HCT116 (cell line): Measurements from ENCODE around the gene PYROXD2. TPM values are rescaled to one million over a fixed set of nuclear protein-coding genes. Genes with fewer than 3 reads are reported as not detected.

Source experiments
- ATAC-seq: fragments of 200-7000 bp; cut with Tn5 transposase; 2 replicates; pipeline ENCODE4 v1.9.1; 2020; ENCODE audit warnings: mild to moderate bottlenecking, moderate library complexity
- BruUV-seq: library from RNA; stranded (reverse); fragments of 400-500 nt; replicated peaks from 2 replicates; lab custom pipeline; 2021; lab: Mats Ljungman, UMichigan
- CTCF ChIA-PET: fragments of 300-600 bp; sonication (Branson Sonifier 250); formaldehyde crosslinking; loops from one replicate; lab custom pipeline; 2021; ENCODE audit warnings: antibody characterized with exemption; lab: Charles Lee
- POLR2A ChIA-PET: fragments of 300-600, 350-600 bp; sonication (Branson Sonifier 250); formaldehyde crosslinking; loops from one replicate; lab custom pipeline; 2021; ENCODE audit warnings: antibody characterized with exemption; lab: Charles Lee
- RAD21 ChIA-PET, 2 experiments: fragments of 300-600 bp; sonication (Branson Sonifier 250); formaldehyde crosslinking; loops; one replicate each; lab custom pipeline; 2023; ENCODE audit warnings: low total read pairs in 2 of 2; ENCODE audit not compliant: uncharacterized antibody in 2 of 2, unreplicated experiment in 2 of 2, low non-redundant PET in 1 of 2; lab: Charles Lee
- DNase-seq: peaks from one replicate; pipeline ENCODE4 v3.0.0-alpha.2; 2010; ENCODE audit warnings: low read depth, low spot score
- H2AFZ ChIP-seq: fragments of 200-600 bp; shearing (Covaris generic), sonication (generic); 2 replicates; pipeline ENCODE4 v1.6.1; 2017; ENCODE audit warnings: low read depth, mixed run types, mixed read lengths, antibody characterized with exemption, low read length; ENCODE audit not compliant: poor library complexity, severe bottlenecking
- H3K27ac ChIP-seq: 2 replicates; pipeline ENCODE4 v1.5.1; 2012; ENCODE audit warnings: low read depth, low read length
- H3K27me3 ChIP-seq: fragments of 200-600 bp; sonication (generic); 2 replicates; pipeline ENCODE4 v1.6.1; 2016; ENCODE audit warnings: mixed run types, low read length, mixed read lengths; ENCODE audit not compliant: insufficient read depth
- H3K36me3 ChIP-seq, 2 experiments: fragments of 200-500 bp in 1 of 2; fragments of 200-600 bp in 1 of 2; sonication (Bioruptor generic) in 1 of 2; sonication (generic) in 1 of 2; 2 replicates each; pipeline versions ENCODE4 v1.5.1 to v1.6.1; 2014 to 2016; ENCODE audit warnings: low read length in 2 of 2, inconsistent platforms in 1 of 2, mixed read lengths in 1 of 2, mixed run types in 1 of 2; ENCODE audit not compliant: insufficient read depth in 2 of 2, control insufficient read depth in 1 of 2
- H3K4me1 ChIP-seq, 2 experiments: fragments of 200-600 bp in 1 of 2; sonication (generic) in 1 of 2; 2 replicates each; pipeline versions ENCODE4 v1.5.1 to v1.6.1; 2012 to 2017; ENCODE audit warnings: low read length in 2 of 2, inconsistent platforms in 1 of 2, mild to moderate bottlenecking in 1 of 2, mixed read lengths in 1 of 2, mixed run types in 1 of 2, moderate library complexity in 1 of 2; ENCODE audit not compliant: insufficient read depth in 2 of 2, control insufficient read depth in 1 of 2
- H3K4me2 ChIP-seq: fragments of 200-600 bp; sonication (generic); 2 replicates; pipeline ENCODE4 v1.6.1; 2017; ENCODE audit warnings: mixed run types, low read length, mixed read lengths
- H3K4me3 ChIP-seq, 2 experiments: fragments of 200-600 bp in 1 of 2; sonication (generic) in 1 of 2; replicated peaks in 1 of 2; 2 replicates each; pipeline ENCODE4 v1.5.1; 2011 to 2016; ENCODE audit warnings: low read length in 2 of 2, control low read depth in 1 of 2, low read depth in 1 of 2, mild to moderate bottlenecking in 1 of 2, mixed read lengths in 1 of 2, mixed run types in 1 of 2
- H3K79me2 ChIP-seq: fragments of 200-600 bp; sonication (generic); 2 replicates; pipeline ENCODE4 v1.6.1; 2017; ENCODE audit warnings: mild to moderate bottlenecking, mixed run types, low read length, moderate library complexity, mixed read lengths; ENCODE audit not compliant: insufficient read depth
- H3K9ac ChIP-seq: fragments of 200-600 bp; sonication (generic); 2 replicates; pipeline ENCODE4 v1.6.1; 2016; ENCODE audit warnings: low read length, mixed read lengths
- H3K9me2 ChIP-seq: fragments of 200-600 bp; sonication (generic), shearing (Covaris generic); 2 replicates; pipeline ENCODE4 v1.6.1; 2017; ENCODE audit warnings: mixed run types, mild to moderate bottlenecking, moderate library complexity; ENCODE audit not compliant: insufficient read depth
- H3K9me3 ChIP-seq, 2 experiments: fragments of 200-500 bp in 1 of 2; fragments of 200-600 bp in 1 of 2; sonication (Bioruptor generic) in 1 of 2; sonication (generic) in 1 of 2; 2 replicates each; pipeline ENCODE4 v1.6.1; 2014 to 2017; ENCODE audit warnings: low read length in 2 of 2, mixed read lengths in 2 of 2, inconsistent platforms in 1 of 2, low read depth in 1 of 2, mild to moderate bottlenecking in 1 of 2, mixed run types in 1 of 2, moderate library complexity in 1 of 2; ENCODE audit not compliant: control insufficient read depth in 1 of 2, insufficient read depth in 1 of 2
- H4K20me1 ChIP-seq: fragments of 200-600 bp; sonication (generic), shearing (Covaris generic); 2 replicates; pipeline ENCODE4 v1.6.1; 2017; ENCODE audit warnings: mixed run types, mild to moderate bottlenecking, moderate library complexity; ENCODE audit not compliant: insufficient read depth
- CBX3 ChIP-seq: IDR thresholded peaks from 2 replicates; pipeline ENCODE4 v1.6.1; 2012; ENCODE audit warnings: low read depth
- CEBPB ChIP-seq: IDR thresholded peaks from 2 replicates; pipeline ENCODE4 v1.6.1; 2012; ENCODE audit warnings: low read depth
- EGR1 ChIP-seq: IDR thresholded peaks from 2 replicates; pipeline ENCODE4 v1.6.1; 2012; ENCODE audit warnings: low read depth
- EZH2 ChIP-seq: fragments of 200-600 bp; sonication (generic); IDR thresholded peaks from 2 replicates; pipeline ENCODE4 v1.6.1; 2017; ENCODE audit warnings: antibody characterized with exemption, mixed run types
- FOSL1 ChIP-seq: IDR thresholded peaks from 2 replicates; pipeline ENCODE4 v1.6.1; 2012; ENCODE audit warnings: low read depth
- JUND ChIP-seq: IDR thresholded peaks from 2 replicates; pipeline ENCODE4 v1.6.1; 2012
- POLR2A ChIP-seq: IDR thresholded peaks from 2 replicates; pipeline ENCODE4 v1.7.0; 2011; ENCODE audit warnings: borderline replicate concordance; ENCODE audit not compliant: insufficient read depth, insufficient read length; ENCODE audit errors: extremely low read depth
- RAD21 ChIP-seq: IDR thresholded peaks from 2 replicates; pipeline ENCODE4 v1.6.1; 2012; ENCODE audit warnings: low read depth, mild to moderate bottlenecking
- SIN3A ChIP-seq: IDR thresholded peaks from 2 replicates; pipeline ENCODE4 v1.6.1; 2012; ENCODE audit warnings: low read depth
- SRF ChIP-seq: IDR thresholded peaks from 2 replicates; pipeline ENCODE4 v1.6.1; 2012; ENCODE audit warnings: low read depth
- TCF7L2 ChIP-seq: IDR thresholded peaks from 2 replicates; pipeline ENCODE4 v1.7.0; 2011; ENCODE audit warnings: borderline replicate concordance, inconsistent platforms; ENCODE audit not compliant: insufficient read depth, insufficient read length; ENCODE audit errors: extremely low read depth
- YY1 ChIP-seq: IDR thresholded peaks from 2 replicates; pipeline ENCODE4 v1.6.1; 2011; ENCODE audit warnings: low read length, low read depth, moderate library complexity, mild to moderate bottlenecking; ENCODE audit not compliant: insufficient replicate concordance; ENCODE audit errors: extremely low read depth
- ZNF274 ChIP-seq: fragments of 200-500 bp; sonication (Bioruptor generic); IDR thresholded peaks from 2 replicates; pipeline ENCODE4 v1.6.1; 2014; ENCODE audit warnings: mild to moderate bottlenecking, low read depth, low read length, inconsistent platforms
- intact Hi-C: fragments of 100-400 bp; cut with micrococcal nuclease; formaldehyde crosslinking; loops from 2 replicates; pipeline ENCODE4 v1.10.0; 2022
- total RNA-seq: library from RNA; stranded (reverse); gene quantifications from one replicate; pipeline ENCODE4 v1.2.1, GENCODE V29; 2021; ENCODE audit not compliant: unreplicated experiment
- TF ChIP-seq, protein P1 (sequence below): IDR thresholded peaks from 2 replicates; pipeline ENCODE4 v1.6.1; 2011; ENCODE audit warnings: mild to moderate bottlenecking, low read length, moderate library complexity; ENCODE audit not compliant: insufficient replicate concordance; ENCODE audit errors: extremely low read depth
- TF ChIP-seq, protein P2 (sequence below): IDR thresholded peaks from 2 replicates; pipeline ENCODE4 v1.6.1; 2012
- TF ChIP-seq, protein P3 (sequence below), 3 experiments: fragments of 200-600 bp in 1 of 3; sonication (generic) in 1 of 3; IDR thresholded peaks in 2 of 3; conservative IDR thresholded peaks in 1 of 3; 2 replicates each; pipeline ENCODE4 v1.5.1; 2012 to 2017; ENCODE audit warnings: low read depth in 2 of 3, low read length in 2 of 3, antibody characterized with exemption in 1 of 3, borderline replicate concordance in 1 of 3, control low read depth in 1 of 3, mild to moderate bottlenecking in 1 of 3, mixed read lengths in 1 of 3, mixed run types in 1 of 3, moderate library complexity in 1 of 3; ENCODE audit not compliant: insufficient read depth in 1 of 3
- TF ChIP-seq, protein P4 (sequence below): IDR thresholded peaks from 2 replicates; pipeline ENCODE4 v1.6.1; 2012

Gene PYROXD2
- total RNA-seq, 1 experiment from 2014 or later, result 14.2 TPM

DNA sequence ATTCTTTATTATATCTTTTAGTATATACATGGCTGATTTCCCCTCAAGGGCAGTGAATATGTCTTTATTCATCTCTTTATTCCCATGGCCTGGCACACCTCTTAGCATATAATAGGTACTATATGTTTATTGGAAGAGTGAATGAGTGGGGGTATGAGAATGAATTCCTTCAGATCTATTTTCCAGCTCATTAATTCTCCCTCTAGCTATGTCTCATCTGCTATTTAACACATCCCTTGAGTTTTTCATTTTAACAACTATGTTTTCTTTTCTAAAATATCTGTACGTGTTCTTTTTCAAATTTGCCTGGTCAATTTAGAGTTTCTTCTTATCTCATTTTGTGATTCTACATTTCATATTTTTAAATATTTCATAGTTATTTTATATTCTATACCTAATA lies 17.3 kb upstream of the PYROXD2 start:
- BruUV-seq, result no TSS peak
- Histone ChIP-seq H3K9me3 (no peaks in the 10 kb centered on the region), H4K20me1 (no peaks in the 10 kb centered on the region), H2AFZ (no peak overlapping the region), H3K4me3 (no peak overlapping the region), H3K9ac (no peak overlapping the region), H3K36me3 (peaks cover 22 to 35% of the 10 kb centered on the region in 2 experiments; a peak in 3 of 4 replicates), H3K9me2 (no peaks in the 10 kb centered on the region), H3K4me2 (no peak overlapping the region)
- CTCF ChIA-PET, result no interaction called here
- TF ChIP-seq YY1, result no peak
- no peak for TF ChIP-seq CBX3
- TF ChIP-seq JUND, result no peak
- TF ChIP-seq EZH2, result no peak
- no peak for TF ChIP-seq SRF
- TF ChIP-seq POLR2A, result no peak
- no peak for TF ChIP-seq SIN3A
- TF ChIP-seq, all 23 proteins: peak for 0
- ChIA-PET RAD21 (no interaction called here), POLR2A (no interaction called here)
- no peaks in the 10 kb centered on the region for H3K27me3 ChIP-seq
- intact Hi-C loops, result no loop called here
- ATAC-seq (no peak), DNase-seq (no peak)
- peaks cover 0 to 12% of the 10 kb centered on the region in 2 experiments; a peak in 3 of 4 replicates for H3K4me1 ChIP-seq
- H3K79me2 ChIP-seq, result no peaks in the 10 kb centered on the region
- H3K27ac ChIP-seq, result no peak overlapping the region

DNA sequence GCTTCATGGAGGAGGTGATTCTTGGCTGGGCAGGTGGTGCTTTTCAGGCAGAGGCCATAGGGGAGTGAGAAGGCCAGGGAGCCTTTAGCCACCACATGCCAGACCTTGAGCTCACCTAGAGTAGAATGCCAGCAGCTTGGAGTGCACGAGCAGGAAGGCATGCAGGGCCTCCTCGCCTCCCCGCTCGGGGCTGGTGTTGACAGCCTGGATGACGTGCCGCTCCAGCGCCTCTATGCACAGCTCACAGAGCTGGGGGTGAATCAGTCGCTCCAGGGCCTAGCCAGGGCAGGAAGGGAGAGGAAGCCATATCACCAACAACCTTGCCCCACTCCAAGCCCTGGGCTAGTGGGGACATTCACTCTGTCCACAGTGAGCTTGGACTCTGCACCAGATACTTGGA lies 16.0 kb upstream of the PYROXD2 start:
- H3K79me2 ChIP-seq, result no peaks in the 10 kb centered on the region
- ATAC-seq, result no peak

More for the DNA sequence above, 16.0 kb upstream of the PYROXD2 start:
- RAD21 ChIA-PET, result no interaction called here
- Histone ChIP-seq H3K4me2 (no peak overlapping the region), H4K20me1 (no peaks in the 10 kb centered on the region), H3K27ac (no peak overlapping the region), H2AFZ (no peak overlapping the region), H3K4me1 (peaks cover 0 to 12% of the 10 kb centered on the region in 2 experiments; a peak in 3 of 4 replicates)
- BruUV-seq, result no TSS peak
- TF ChIP-seq, protein P1, sequence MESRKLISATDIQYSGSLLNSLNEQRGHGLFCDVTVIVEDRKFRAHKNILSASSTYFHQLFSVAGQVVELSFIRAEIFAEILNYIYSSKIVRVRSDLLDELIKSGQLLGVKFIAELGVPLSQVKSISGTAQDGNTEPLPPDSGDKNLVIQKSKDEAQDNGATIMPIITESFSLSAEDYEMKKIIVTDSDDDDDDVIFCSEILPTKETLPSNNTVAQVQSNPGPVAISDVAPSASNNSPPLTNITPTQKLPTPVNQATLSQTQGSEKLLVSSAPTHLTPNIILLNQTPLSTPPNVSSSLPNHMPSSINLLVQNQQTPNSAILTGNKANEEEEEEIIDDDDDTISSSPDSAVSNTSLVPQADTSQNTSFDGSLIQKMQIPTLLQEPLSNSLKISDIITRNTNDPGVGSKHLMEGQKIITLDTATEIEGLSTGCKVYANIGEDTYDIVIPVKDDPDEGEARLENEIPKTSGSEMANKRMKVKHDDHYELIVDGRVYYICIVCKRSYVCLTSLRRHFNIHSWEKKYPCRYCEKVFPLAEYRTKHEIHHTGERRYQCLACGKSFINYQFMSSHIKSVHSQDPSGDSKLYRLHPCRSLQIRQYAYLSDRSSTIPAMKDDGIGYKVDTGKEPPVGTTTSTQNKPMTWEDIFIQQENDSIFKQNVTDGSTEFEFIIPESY, result no peak
- TF ChIP-seq, protein P2, sequence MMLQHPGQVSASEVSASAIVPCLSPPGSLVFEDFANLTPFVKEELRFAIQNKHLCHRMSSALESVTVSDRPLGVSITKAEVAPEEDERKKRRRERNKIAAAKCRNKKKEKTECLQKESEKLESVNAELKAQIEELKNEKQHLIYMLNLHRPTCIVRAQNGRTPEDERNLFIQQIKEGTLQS, result no peak
- TF ChIP-seq CEBPB (no peak), EGR1 (no peak), ZNF274 (no peak), EZH2 (no peak), TCF7L2 (no peak), RAD21 (no peak), CBX3 (no peak), SRF (no peak), FOSL1 (no peak), SIN3A (no peak)
- TF ChIP-seq, protein P3, sequence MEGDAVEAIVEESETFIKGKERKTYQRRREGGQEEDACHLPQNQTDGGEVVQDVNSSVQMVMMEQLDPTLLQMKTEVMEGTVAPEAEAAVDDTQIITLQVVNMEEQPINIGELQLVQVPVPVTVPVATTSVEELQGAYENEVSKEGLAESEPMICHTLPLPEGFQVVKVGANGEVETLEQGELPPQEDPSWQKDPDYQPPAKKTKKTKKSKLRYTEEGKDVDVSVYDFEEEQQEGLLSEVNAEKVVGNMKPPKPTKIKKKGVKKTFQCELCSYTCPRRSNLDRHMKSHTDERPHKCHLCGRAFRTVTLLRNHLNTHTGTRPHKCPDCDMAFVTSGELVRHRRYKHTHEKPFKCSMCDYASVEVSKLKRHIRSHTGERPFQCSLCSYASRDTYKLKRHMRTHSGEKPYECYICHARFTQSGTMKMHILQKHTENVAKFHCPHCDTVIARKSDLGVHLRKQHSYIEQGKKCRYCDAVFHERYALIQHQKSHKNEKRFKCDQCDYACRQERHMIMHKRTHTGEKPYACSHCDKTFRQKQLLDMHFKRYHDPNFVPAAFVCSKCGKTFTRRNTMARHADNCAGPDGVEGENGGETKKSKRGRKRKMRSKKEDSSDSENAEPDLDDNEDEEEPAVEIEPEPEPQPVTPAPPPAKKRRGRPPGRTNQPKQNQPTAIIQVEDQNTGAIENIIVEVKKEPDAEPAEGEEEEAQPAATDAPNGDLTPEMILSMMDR (IDR thresholded peaks at IDR 0.05 in 2 of 3, conservative IDR thresholded peaks at IDR 0.05 in 1 of 3; ENCODE audit: borderline replicate concordance in 1 of 3, insufficient read depth in 1 of 3, low read depth in 2 of 3, low read length in 2 of 3), result no peak
- TF ChIP-seq, protein P4, sequence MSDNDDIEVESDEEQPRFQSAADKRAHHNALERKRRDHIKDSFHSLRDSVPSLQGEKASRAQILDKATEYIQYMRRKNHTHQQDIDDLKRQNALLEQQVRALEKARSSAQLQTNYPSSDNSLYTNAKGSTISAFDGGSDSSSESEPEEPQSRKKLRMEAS, result no peak
- TF ChIP-seq, all 23 proteins: peak for 0
- peaks cover 22 to 35% of the 10 kb centered on the region in 2 experiments; a peak in 3 of 4 replicates for H3K36me3 ChIP-seq
- DNase-seq, result no peak
- ChIA-PET CTCF (no interaction called here), POLR2A (no interaction called here)
- H3K4me3 ChIP-seq, result no peak overlapping the region
- no peaks in the 10 kb centered on the region for H3K27me3 ChIP-seq
- intact Hi-C loops, result no loop called here
- H3K9me2 ChIP-seq, result no peaks in the 10 kb centered on the region
- no peaks in the 10 kb centered on the region for H3K9me3 ChIP-seq
- H3K9ac ChIP-seq, result no peak overlapping the region
